HEK293 (cell line): Measurements from ENCODE around the gene ACADVL.

Experiments
- CTCF ChIA-PET: fragments of 350-600 bp; formaldehyde crosslinking; extraction: SDS; loops from one replicate; lab custom pipeline; 2021; ENCODE audit warnings: antibody characterized with exemption; lab: Yijun Ruan, JAX
- POLR2A ChIA-PET: fragments of 300-600 bp; formaldehyde crosslinking; extraction: SDS; loops from one replicate; lab custom pipeline; 2020; ENCODE audit warnings: antibody characterized with exemption, inconsistent platforms; lab: Yijun Ruan, JAX
- H3K27ac ChIP-seq: fragments of 200-500 bp; sonication (Bioruptor generic); 2 replicates; pipeline ENCODE4 v1.5.1; 2014; ENCODE audit warnings: low read depth, low read length, control low read depth, inconsistent platforms; ENCODE audit errors: extremely low read depth
- H3K36me3 ChIP-seq, 2 experiments: fragments of 200-500 bp in 1 of 2; sonication (Bioruptor generic) in 1 of 2; 1 replicate in 1 of 2; 2 replicates in 1 of 2; pipeline ENCODE4 v1.5.1; 2014 to 2017; ENCODE audit warnings: inconsistent platforms in 2 of 2, low read length in 2 of 2; ENCODE audit not compliant: control insufficient read depth in 2 of 2, insufficient read depth in 1 of 2
- H3K4me1 ChIP-seq: fragments of 200-500 bp; sonication (Bioruptor generic); 2 replicates; pipeline ENCODE4 v1.5.1; 2014; ENCODE audit warnings: mild to moderate bottlenecking, low read length, inconsistent platforms; ENCODE audit not compliant: control insufficient read depth, insufficient read depth
- H3K4me3 ChIP-seq: 2 replicates; pipeline ENCODE4 v1.5.1; 2011; ENCODE audit warnings: low read depth, mild to moderate bottlenecking, control low read depth, low read length, moderate library complexity
- H3K9me3 ChIP-seq: fragments of 200-500 bp; sonication (Bioruptor generic); 2 replicates; pipeline ENCODE4 v1.5.1; 2014; ENCODE audit warnings: low read depth, low read length, inconsistent platforms; ENCODE audit not compliant: control insufficient read depth, insufficient read depth
- BCL11A ChIP-seq: fragments of 450-650 bp; formaldehyde crosslinking; IDR thresholded peaks from 2 replicates; pipeline ENCODE4 v1.5.1; 2016; ENCODE audit warnings: low read depth, missing biosample characterization, missing genetic modification characterization
- EGR2 ChIP-seq: fragments of 450-650 bp; formaldehyde crosslinking; IDR thresholded peaks from 2 replicates; pipeline ENCODE4 v1.5.1; 2016; ENCODE audit warnings: low read depth, missing biosample characterization, missing genetic modification characterization
- KLF1 ChIP-seq: fragments of 450-650 bp; formaldehyde crosslinking; IDR thresholded peaks from 2 replicates; pipeline ENCODE4 v1.5.1; 2016; ENCODE audit warnings: missing biosample characterization, missing genetic modification characterization
- MYNN ChIP-seq: fragments of 450-650 bp; formaldehyde crosslinking; IDR thresholded peaks from 2 replicates; pipeline ENCODE4 v1.5.1; 2016; ENCODE audit warnings: missing biosample characterization, missing genetic modification characterization, borderline replicate concordance
- ZBTB7A ChIP-seq: fragments of 450-650 bp; formaldehyde crosslinking; IDR thresholded peaks from 2 replicates; pipeline ENCODE4 v1.5.1; 2016; ENCODE audit warnings: low read depth, missing biosample characterization, missing genetic modification characterization
- ZFHX2 ChIP-seq: fragments of 450-650 bp; formaldehyde crosslinking; conservative IDR thresholded peaks from 2 replicates; pipeline ENCODE4 v1.5.1; 2016; ENCODE audit warnings: missing biosample characterization, missing genetic modification characterization
- ZNF114 ChIP-seq: fragments of 450-650 bp; formaldehyde crosslinking; IDR thresholded peaks from 2 replicates; pipeline ENCODE4 v1.5.0; 2017; ENCODE audit warnings: missing biosample characterization, missing genetic modification characterization
- ZNF132 ChIP-seq: fragments of 450-650 bp; formaldehyde crosslinking; IDR thresholded peaks from 2 replicates; pipeline ENCODE4 v1.5.1; 2017; ENCODE audit warnings: missing biosample characterization, missing genetic modification characterization, borderline replicate concordance
- ZNF184 ChIP-seq: fragments of 450-650 bp; IDR thresholded peaks from 2 replicates; pipeline ENCODE4 v1.5.1; 2018; ENCODE audit warnings: missing biosample characterization, mild to moderate bottlenecking, missing genetic modification characterization
- ZNF266 ChIP-seq: fragments of 450-650 bp; formaldehyde crosslinking; IDR thresholded peaks from 2 replicates; pipeline ENCODE4 v1.5.1; 2016; ENCODE audit warnings: missing biosample characterization, missing genetic modification characterization, low read depth
- ZNF274 ChIP-seq, 2 experiments: fragments of 200-500 bp in 1 of 2; fragments of 450-650 bp in 1 of 2; sonication (Bioruptor generic) in 1 of 2; formaldehyde crosslinking in 1 of 2; IDR thresholded peaks; 2 replicates each; pipeline versions ENCODE4 v1.5.1 to v1.6.1; 2014 to 2016; ENCODE audit warnings: borderline replicate concordance in 1 of 2, inconsistent platforms in 1 of 2, low read length in 1 of 2, missing biosample characterization in 1 of 2, missing genetic modification characterization in 1 of 2
- ZNF510 ChIP-seq: fragments of 450-650 bp; formaldehyde crosslinking; IDR thresholded peaks from 2 replicates; pipeline ENCODE4 v1.5.1; 2018; ENCODE audit warnings: mild to moderate bottlenecking, missing genetic modification characterization, missing biosample characterization; ENCODE audit not compliant: insufficient replicate concordance
- TF ChIP-seq, protein P1 (sequence below): fragments of 450-650 bp; IDR thresholded peaks from 2 replicates; pipeline ENCODE4 v1.5.1; 2018; ENCODE audit warnings: missing biosample characterization, mild to moderate bottlenecking, missing genetic modification characterization
- TF ChIP-seq, protein P2 (sequence below): fragments of 450-650 bp; formaldehyde crosslinking; optimal IDR thresholded peaks from 2 replicates; pipeline ENCODE3; 2016; ENCODE audit warnings: missing biosample characterization, mild to moderate bottlenecking, missing genetic modification characterization
- TF ChIP-seq, protein P3 (sequence below): fragments of 450-650 bp; formaldehyde crosslinking; IDR thresholded peaks from 2 replicates; pipeline ENCODE4 v1.5.1; 2016; ENCODE audit warnings: missing biosample characterization, missing genetic modification characterization
- TF ChIP-seq, protein P4 (sequence below): fragments of 450-650 bp; formaldehyde crosslinking; IDR thresholded peaks from 2 replicates; pipeline ENCODE4 v1.5.1; 2016; ENCODE audit warnings: missing biosample characterization, missing genetic modification characterization
- TF ChIP-seq, protein P5 (sequence below): fragments of 450-650 bp; formaldehyde crosslinking; IDR thresholded peaks from 2 replicates; pipeline ENCODE4 v1.5.1; 2016; ENCODE audit warnings: missing biosample characterization, missing genetic modification characterization
- TF ChIP-seq, protein P6 (sequence below): fragments of 450-650 bp; formaldehyde crosslinking; IDR thresholded peaks from 2 replicates; pipeline ENCODE4 v1.5.1; 2016; ENCODE audit warnings: missing biosample characterization, missing genetic modification characterization, borderline replicate concordance

The ACADVL gene

DNA sequence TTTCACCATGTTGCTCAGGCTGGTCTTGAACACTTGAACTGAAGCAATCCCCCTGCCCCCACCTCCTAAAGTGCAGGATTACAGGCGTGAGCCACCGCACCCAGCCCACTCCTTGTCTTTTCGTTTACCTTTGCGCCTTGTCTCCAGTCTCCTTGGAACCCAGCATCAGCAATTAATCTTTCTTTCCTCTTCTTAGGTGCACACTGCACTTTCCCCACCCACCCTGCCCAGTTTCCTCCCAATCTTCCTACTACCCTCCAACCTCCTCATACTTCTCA lies 44.0 kb downstream of the ACADVL start:
- peaks cover 18% of the 10 kb centered on the region for H3K4me1 ChIP-seq
- H3K4me3 ChIP-seq, result no peak overlapping the region
- H3K36me3 ChIP-seq, result peaks cover 0 to 18% of the 10 kb centered on the region in 2 experiments; a peak in 2 of 3 replicates
- no peaks in the 10 kb centered on the region for H3K9me3 ChIP-seq
- ChIA-PET POLR2A (interaction anchor here (1.2 to 2.1 kb wide), 6 partner anchors 9 to 228 kb away, joined by 3 to 13 read pairs (median 6); partner anchors contain the start of genes ACADVL, CTDNEP1, DLG4 and DVL2), CTCF (interaction anchor here (0.5 to 3.1 kb wide), 8 partner anchors 17 to 1658 kb away, joined by 3 to 24 read pairs (median 4); no protein-coding TSS in a partner anchor)
- TF ChIP-seq ZNF266 (tag by site-specific recombination), result no peak
- no peak for TF ChIP-seq MYNN (tag by site-specific recombination)
- TF ChIP-seq, protein P1, sequence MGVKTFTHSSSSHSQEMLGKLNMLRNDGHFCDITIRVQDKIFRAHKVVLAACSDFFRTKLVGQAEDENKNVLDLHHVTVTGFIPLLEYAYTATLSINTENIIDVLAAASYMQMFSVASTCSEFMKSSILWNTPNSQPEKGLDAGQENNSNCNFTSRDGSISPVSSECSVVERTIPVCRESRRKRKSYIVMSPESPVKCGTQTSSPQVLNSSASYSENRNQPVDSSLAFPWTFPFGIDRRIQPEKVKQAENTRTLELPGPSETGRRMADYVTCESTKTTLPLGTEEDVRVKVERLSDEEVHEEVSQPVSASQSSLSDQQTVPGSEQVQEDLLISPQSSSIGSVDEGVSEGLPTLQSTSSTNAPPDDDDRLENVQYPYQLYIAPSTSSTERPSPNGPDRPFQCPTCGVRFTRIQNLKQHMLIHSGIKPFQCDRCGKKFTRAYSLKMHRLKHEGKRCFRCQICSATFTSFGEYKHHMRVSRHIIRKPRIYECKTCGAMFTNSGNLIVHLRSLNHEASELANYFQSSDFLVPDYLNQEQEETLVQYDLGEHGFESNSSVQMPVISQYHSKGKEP (tag by site-specific recombination), result 0 out of 2 replicates have a peak, but pooled peaks have one; percentile 11
- no peak for TF ChIP-seq ZNF184 (tag by site-specific recombination)
- no peak for TF ChIP-seq BCL11A (tag by site-specific recombination)
- TF ChIP-seq EGR2 (tag by site-specific recombination), result peak; percentile 60
- no peak for TF ChIP-seq ZBTB7A
- TF ChIP-seq, protein P2, sequence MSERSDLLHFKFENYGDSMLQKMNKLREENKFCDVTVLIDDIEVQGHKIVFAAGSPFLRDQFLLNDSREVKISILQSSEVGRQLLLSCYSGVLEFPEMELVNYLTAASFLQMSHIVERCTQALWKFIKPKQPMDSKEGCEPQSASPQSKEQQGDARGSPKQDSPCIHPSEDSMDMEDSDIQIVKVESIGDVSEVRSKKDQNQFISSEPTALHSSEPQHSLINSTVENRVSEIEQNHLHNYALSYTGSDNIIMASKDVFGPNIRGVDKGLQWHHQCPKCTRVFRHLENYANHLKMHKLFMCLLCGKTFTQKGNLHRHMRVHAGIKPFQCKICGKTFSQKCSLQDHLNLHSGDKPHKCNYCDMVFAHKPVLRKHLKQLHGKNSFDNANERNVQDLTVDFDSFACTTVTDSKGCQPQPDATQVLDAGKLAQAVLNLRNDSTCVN (tag by site-specific recombination), result peak; percentile 1
- no peak for TF ChIP-seq ZNF114 (tag by site-specific recombination)
- no peak for TF ChIP-seq ZNF510 (tag by site-specific recombination)
- no peak for TF ChIP-seq ZNF274 (IDR thresholded peaks at IDR 0.05; ENCODE audit: low read length)
- TF ChIP-seq ZNF274 (tag by site-specific recombination; IDR thresholded peaks at IDR 0.05; ENCODE audit: borderline replicate concordance), result no peak
- peak; percentile 58 for TF ChIP-seq ZFHX2 (tag by site-specific recombination)
- TF ChIP-seq, protein P3, sequence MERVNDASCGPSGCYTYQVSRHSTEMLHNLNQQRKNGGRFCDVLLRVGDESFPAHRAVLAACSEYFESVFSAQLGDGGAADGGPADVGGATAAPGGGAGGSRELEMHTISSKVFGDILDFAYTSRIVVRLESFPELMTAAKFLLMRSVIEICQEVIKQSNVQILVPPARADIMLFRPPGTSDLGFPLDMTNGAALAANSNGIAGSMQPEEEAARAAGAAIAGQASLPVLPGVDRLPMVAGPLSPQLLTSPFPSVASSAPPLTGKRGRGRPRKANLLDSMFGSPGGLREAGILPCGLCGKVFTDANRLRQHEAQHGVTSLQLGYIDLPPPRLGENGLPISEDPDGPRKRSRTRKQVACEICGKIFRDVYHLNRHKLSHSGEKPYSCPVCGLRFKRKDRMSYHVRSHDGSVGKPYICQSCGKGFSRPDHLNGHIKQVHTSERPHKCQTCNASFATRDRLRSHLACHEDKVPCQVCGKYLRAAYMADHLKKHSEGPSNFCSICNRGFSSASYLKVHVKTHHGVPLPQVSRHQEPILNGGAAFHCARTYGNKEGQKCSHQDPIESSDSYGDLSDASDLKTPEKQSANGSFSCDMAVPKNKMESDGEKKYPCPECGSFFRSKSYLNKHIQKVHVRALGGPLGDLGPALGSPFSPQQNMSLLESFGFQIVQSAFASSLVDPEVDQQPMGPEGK (tag by site-specific recombination), result peak; percentile 60
- TF ChIP-seq, protein P4, sequence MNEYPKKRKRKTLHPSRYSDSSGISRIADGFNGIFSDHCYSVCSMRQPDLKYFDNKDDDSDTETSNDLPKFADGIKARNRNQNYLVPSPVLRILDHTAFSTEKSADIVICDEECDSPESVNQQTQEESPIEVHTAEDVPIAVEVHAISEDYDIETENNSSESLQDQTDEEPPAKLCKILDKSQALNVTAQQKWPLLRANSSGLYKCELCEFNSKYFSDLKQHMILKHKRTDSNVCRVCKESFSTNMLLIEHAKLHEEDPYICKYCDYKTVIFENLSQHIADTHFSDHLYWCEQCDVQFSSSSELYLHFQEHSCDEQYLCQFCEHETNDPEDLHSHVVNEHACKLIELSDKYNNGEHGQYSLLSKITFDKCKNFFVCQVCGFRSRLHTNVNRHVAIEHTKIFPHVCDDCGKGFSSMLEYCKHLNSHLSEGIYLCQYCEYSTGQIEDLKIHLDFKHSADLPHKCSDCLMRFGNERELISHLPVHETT, result no peak
- no peak for TF ChIP-seq ZNF132
- TF ChIP-seq, protein P5, sequence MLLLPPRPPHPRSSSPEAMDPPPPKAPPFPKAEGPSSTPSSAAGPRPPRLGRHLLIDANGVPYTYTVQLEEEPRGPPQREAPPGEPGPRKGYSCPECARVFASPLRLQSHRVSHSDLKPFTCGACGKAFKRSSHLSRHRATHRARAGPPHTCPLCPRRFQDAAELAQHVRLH (tag by site-specific recombination), result 0 out of 2 replicates have a peak, but pooled peaks have one; percentile 30
- peak; percentile 84 for TF ChIP-seq KLF1
- TF ChIP-seq, protein P6, sequence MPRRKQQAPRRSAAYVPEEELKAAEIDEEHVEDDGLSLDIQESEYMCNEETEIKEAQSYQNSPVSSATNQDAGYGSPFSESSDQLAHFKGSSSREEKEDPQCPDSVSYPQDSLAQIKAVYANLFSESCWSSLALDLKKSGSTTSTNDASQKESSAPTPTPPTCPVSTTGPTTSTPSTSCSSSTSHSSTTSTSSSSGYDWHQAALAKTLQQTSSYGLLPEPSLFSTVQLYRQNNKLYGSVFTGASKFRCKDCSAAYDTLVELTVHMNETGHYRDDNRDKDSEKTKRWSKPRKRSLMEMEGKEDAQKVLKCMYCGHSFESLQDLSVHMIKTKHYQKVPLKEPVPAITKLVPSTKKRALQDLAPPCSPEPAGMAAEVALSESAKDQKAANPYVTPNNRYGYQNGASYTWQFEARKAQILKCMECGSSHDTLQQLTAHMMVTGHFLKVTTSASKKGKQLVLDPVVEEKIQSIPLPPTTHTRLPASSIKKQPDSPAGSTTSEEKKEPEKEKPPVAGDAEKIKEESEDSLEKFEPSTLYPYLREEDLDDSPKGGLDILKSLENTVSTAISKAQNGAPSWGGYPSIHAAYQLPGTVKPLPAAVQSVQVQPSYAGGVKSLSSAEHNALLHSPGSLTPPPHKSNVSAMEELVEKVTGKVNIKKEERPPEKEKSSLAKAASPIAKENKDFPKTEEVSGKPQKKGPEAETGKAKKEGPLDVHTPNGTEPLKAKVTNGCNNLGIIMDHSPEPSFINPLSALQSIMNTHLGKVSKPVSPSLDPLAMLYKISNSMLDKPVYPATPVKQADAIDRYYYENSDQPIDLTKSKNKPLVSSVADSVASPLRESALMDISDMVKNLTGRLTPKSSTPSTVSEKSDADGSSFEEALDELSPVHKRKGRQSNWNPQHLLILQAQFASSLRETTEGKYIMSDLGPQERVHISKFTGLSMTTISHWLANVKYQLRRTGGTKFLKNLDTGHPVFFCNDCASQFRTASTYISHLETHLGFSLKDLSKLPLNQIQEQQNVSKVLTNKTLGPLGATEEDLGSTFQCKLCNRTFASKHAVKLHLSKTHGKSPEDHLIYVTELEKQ (tag by site-specific recombination), result no peak
- peak overlapping the region; percentile 80 for H3K27ac ChIP-seq
